ENCODE measurements around the gene PALLD. TPM values are rescaled to one million over a fixed set of nuclear protein-coding genes. Genes with fewer than 3 reads are reported as not detected.

Gene PALLD
- total and polyA plus RNA-seq, 2 experiments from 2014 or later: 17.9 to 30.5 TPM

DNA sequence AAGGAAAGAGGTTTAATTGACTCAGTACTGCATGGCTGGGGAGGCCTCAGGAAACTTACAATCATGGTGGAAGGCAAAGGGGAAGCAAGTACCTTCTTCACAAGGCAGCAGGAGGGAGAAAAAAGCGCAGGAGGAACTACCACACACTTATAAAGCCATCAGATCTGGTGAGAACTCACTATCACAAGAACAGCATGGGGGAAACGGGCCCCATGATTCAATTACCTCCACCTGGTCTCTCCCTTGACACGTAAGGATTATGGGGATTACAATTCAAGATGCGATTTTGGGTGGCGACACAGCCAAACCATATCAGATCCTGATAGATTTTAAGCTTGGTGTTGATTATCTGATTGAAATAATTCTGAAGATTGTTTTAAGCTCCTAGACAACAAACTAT, 294.5 kb downstream of the PALLD start:
- no peak for DNase-seq
- Histone ChIP-seq H3K36me3 (ENCODE audit: low read depth) (no peaks in the 10 kb centered on the region), H3K4me1 (ENCODE audit: insufficient read depth) (peaks cover 12% of the 10 kb centered on the region), H3F3A (ENCODE audit: insufficient read depth) (peaks cover 7% of the 10 kb centered on the region), H3K79me2 (ENCODE audit: insufficient read depth) (no peaks in the 10 kb centered on the region), H3K4me2 (ENCODE audit: unreplicated experiment) (no peak overlapping the region), H3K9me3 (ENCODE audit: low read depth) (no peaks in the 10 kb centered on the region), H3K9me2 (ENCODE audit: insufficient read depth) (no peaks in the 10 kb centered on the region), H3K27ac (no peak overlapping the region), H4K20me1 (ENCODE audit: insufficient read depth) (no peaks in the 10 kb centered on the region), H3K9ac (no peak overlapping the region), H3K4me3 (no peak overlapping the region), H2AFZ (no peak overlapping the region), H3K27me3 (replicated peaks; ENCODE audit: insufficient read depth) (no peaks in the 10 kb centered on the region)
- in situ Hi-C loops (cut with MboI): no loop called here
- 96% methylated on average over 5 of the region's 5 CpGs for WGBS, 2 experiments (ENCODE audit: low coverage in 1 of 2, low lambda C conversion rate in 2 of 2, missing lambda C conversion rate in 2 of 2)
- TF ChIP-seq EZH2phosphoT487 (IDR thresholded peaks at IDR 0.05; ENCODE audit: insufficient read depth, low read depth) (no peak), EZH2 (IDR thresholded peaks at IDR 0.05; ENCODE audit: insufficient read depth, poor library complexity, severe bottlenecking) (no peak)

- no peak for DNase-seq
- Histone ChIP-seq H3F3A (ENCODE audit: insufficient read depth) (peaks cover 23% of the 10 kb centered on the region), H3K9me2 (ENCODE audit: insufficient read depth) (no peaks in the 10 kb centered on the region), H4K20me1 (ENCODE audit: insufficient read depth) (no peaks in the 10 kb centered on the region), H3K9me3 (ENCODE audit: low read depth) (no peaks in the 10 kb centered on the region), H3K27ac (no peak overlapping the region), H3K27me3 (replicated peaks; ENCODE audit: insufficient read depth) (no peaks in the 10 kb centered on the region), H3K36me3 (ENCODE audit: low read depth) (no peaks in the 10 kb centered on the region), H3K4me3 (no peak overlapping the region), H3K4me1 (ENCODE audit: insufficient read depth) (peaks cover 28% of the 10 kb centered on the region), H3K9ac (no peak overlapping the region), H2AFZ (no peak overlapping the region), H3K79me2 (ENCODE audit: insufficient read depth) (no peaks in the 10 kb centered on the region), H3K4me2 (ENCODE audit: unreplicated experiment) (no peak overlapping the region)
- in situ Hi-C loops (cut with MboI): no loop called here
- 97% methylated on average over 5 of the region's 5 CpGs for WGBS, 2 experiments (ENCODE audit: low coverage in 1 of 2, low lambda C conversion rate in 2 of 2, missing lambda C conversion rate in 2 of 2)
- TF ChIP-seq EZH2phosphoT487 (IDR thresholded peaks at IDR 0.05; ENCODE audit: insufficient read depth, low read depth): no peak
- TF ChIP-seq EZH2 (IDR thresholded peaks at IDR 0.05; ENCODE audit: insufficient read depth, poor library complexity, severe bottlenecking): no peak
Observed at GRCh38 chr4:168793542-168793941, 296.7 kb downstream of the PALLD start.

DNA sequence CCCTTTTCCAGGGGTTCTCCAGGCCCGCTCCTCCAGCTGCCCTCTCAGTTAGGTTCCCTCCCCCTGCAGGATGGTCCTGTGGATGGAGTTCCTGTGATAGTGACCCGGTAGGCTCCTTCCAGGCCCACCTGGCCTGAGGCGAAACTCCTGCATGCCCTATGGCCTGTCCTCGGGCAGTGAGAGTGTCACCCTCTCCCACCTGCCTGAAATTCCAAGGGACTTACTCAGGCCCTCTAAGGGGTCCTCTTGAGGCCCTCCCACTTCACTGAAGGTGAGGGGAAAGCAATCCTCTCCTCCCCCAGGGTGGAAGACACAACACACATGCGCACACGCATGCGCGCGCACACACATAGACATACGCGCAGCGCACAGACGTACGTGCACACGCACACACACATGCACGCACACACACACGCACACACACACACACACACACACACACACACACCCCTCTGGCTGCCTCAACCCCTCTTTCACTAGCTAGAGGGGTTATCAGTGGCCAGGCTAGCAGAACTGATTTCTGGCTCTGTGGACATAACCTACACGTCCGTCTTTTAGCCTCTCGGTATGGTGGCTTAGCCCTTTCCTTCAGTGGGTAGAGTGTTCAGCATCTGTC, 297.3 kb downstream of the PALLD start:
- H3K4me2 ChIP-seq (ENCODE audit: unreplicated experiment): no peak overlapping the region
- peaks cover 23% of the 10 kb centered on the region for H3F3A ChIP-seq (ENCODE audit: insufficient read depth)
- TF ChIP-seq EZH2 (IDR thresholded peaks at IDR 0.05; ENCODE audit: insufficient read depth, poor library complexity, severe bottlenecking): no peak
- TF ChIP-seq EZH2phosphoT487 (IDR thresholded peaks at IDR 0.05; ENCODE audit: insufficient read depth, low read depth): no peak
- no peak overlapping the region for H3K4me3 ChIP-seq
- H4K20me1 ChIP-seq (ENCODE audit: insufficient read depth): no peaks in the 10 kb centered on the region
- no peak overlapping the region for H3K27ac ChIP-seq
- no peaks in the 10 kb centered on the region for H3K9me3 ChIP-seq (ENCODE audit: low read depth)
- H3K79me2 ChIP-seq (ENCODE audit: insufficient read depth): no peaks in the 10 kb centered on the region
- in situ Hi-C loops (cut with MboI): no loop called here
- no peak overlapping the region for H2AFZ ChIP-seq
- H3K36me3 ChIP-seq (ENCODE audit: low read depth): no peaks in the 10 kb centered on the region
- no peaks in the 10 kb centered on the region for H3K9me2 ChIP-seq (ENCODE audit: insufficient read depth)
- DNase-seq: no peak
- WGBS, 2 experiments (ENCODE audit: low coverage in 1 of 2, low lambda C conversion rate in 2 of 2, missing lambda C conversion rate in 2 of 2): 86 to 95% methylated on average over 19 to 20 of the region's 20 CpGs
- H3K9ac ChIP-seq: no peak overlapping the region
- H3K27me3 ChIP-seq (replicated peaks; ENCODE audit: insufficient read depth): no peaks in the 10 kb centered on the region
- peaks cover 28% of the 10 kb centered on the region for H3K4me1 ChIP-seq (ENCODE audit: insufficient read depth)

- Histone ChIP-seq H2AFZ (no peak overlapping the region), H3F3A (ENCODE audit: insufficient read depth) (peaks cover 23% of the 10 kb centered on the region), H3K9me2 (ENCODE audit: insufficient read depth) (no peaks in the 10 kb centered on the region), H3K9me3 (ENCODE audit: low read depth) (no peaks in the 10 kb centered on the region), H3K9ac (no peak overlapping the region), H3K79me2 (ENCODE audit: insufficient read depth) (no peaks in the 10 kb centered on the region), H3K4me3 (no peak overlapping the region), H3K4me1 (ENCODE audit: insufficient read depth) (peaks cover 24% of the 10 kb centered on the region), H3K27me3 (replicated peaks; ENCODE audit: insufficient read depth) (no peaks in the 10 kb centered on the region), H3K36me3 (ENCODE audit: low read depth) (no peaks in the 10 kb centered on the region), H4K20me1 (ENCODE audit: insufficient read depth) (no peaks in the 10 kb centered on the region), H3K4me2 (ENCODE audit: unreplicated experiment) (no peak overlapping the region), H3K27ac (no peak overlapping the region)
- no peak for DNase-seq
- in situ Hi-C loops (cut with MboI): no loop called here
- no peak for TF ChIP-seq EZH2 (IDR thresholded peaks at IDR 0.05; ENCODE audit: insufficient read depth, poor library complexity, severe bottlenecking)
- TF ChIP-seq EZH2phosphoT487 (IDR thresholded peaks at IDR 0.05; ENCODE audit: insufficient read depth, low read depth): no peak
- WGBS, 2 experiments (ENCODE audit: low coverage in 1 of 2, low lambda C conversion rate in 2 of 2, missing lambda C conversion rate in 2 of 2): 82 to 86% methylated on average over 3 of the region's 3 CpGs
Observed at GRCh38 chr4:168794881-168795280, 298.0 kb downstream of the PALLD start.

Data from GM23248 (cell line).